Thyroid gland (tissue), 4 donors: Measurements from ENCODE around the gene CLIC1.

ENCODE experiments used
- CTCF ChIP-seq, 6 experiments: fragments of 200-600 bp in 3 of 6; fragments of 450-650 bp in 3 of 6; sonication (generic) in 3 of 6; IDR thresholded peaks; one replicate each; pipeline ENCODE4 v1.5.1; 2016 to 2019; ENCODE audit warnings: antibody characterized with exemption in 6 of 6, mild to moderate bottlenecking in 2 of 6, inconsistent platforms in 1 of 6, moderate library complexity in 1 of 6
- POLR2A ChIP-seq, 2 donors: fragments of 450-650 bp; IDR thresholded peaks; one replicate each; pipeline ENCODE4 v1.6.1; 2017; ENCODE audit warnings: antibody characterized with exemption in 2 of 2, mild to moderate bottlenecking in 2 of 2, moderate library complexity in 1 of 2

- no peak for TF ChIP-seq CTCF (IDR thresholded peaks at IDR 0.05)
- TF ChIP-seq POLR2A (IDR thresholded peaks at IDR 0.05) = no peak
These were observed 49.8 kb downstream of the CLIC1 start for GRCh38 chr6:31686483-31686882.
